HepG2 (cell line): Measurements from ENCODE around the gene ESYT3. TPM values are rescaled to one million over a fixed set of nuclear protein-coding genes. Genes with fewer than 3 reads are reported as not detected.

Experiments
- ATAC-seq: fragments of 200-7000 bp; cut with Tn5 transposase; 3 replicates; pipeline ENCODE4 v1.9.1; 2020; ENCODE audit warnings: mild to moderate bottlenecking, moderate library complexity
- BruUV-seq: library from RNA; stranded (reverse); fragments of 400-500 nt; replicated peaks from 2 replicates; lab custom pipeline; 2021; lab: Mats Ljungman, UMichigan
- CTCF ChIA-PET: fragments of 300-600 bp; formaldehyde crosslinking; extraction: SDS; loops from one replicate; lab custom pipeline; 2021; ENCODE audit warnings: low total read pairs, inconsistent platforms, low intra/inter-chr PET ratio; lab: Yijun Ruan, JAX
- POLR2A ChIA-PET: fragments of 350-600 bp; sonication (Branson Sonifier 250); formaldehyde crosslinking; loops from one replicate; lab custom pipeline; 2020; ENCODE audit warnings: antibody characterized with exemption, inconsistent platforms; lab: Yijun Ruan, JAX
- DNase-seq: peaks from one replicate; pipeline ENCODE4 v3.0.0-alpha.2; 2015; ENCODE audit warnings: low spot score
- FAIRE-seq: peaks from 3 replicates; lab custom pipeline; 2011; peaks lifted over from hg19 to GRCh38; lab: Jason Lieb, UNC
- H2AFZ ChIP-seq: one replicate; pipeline ENCODE4 v1.6.1; 2011; ENCODE audit warnings: low read length, inconsistent platforms
- H3K27ac ChIP-seq: fragments of 300-600 bp; 3 replicates; pipeline ENCODE4 v1.8.0; 2011; ENCODE audit warnings: mixed run types, mild to moderate bottlenecking, mixed read lengths, low read length, inconsistent platforms; ENCODE audit not compliant: insufficient read depth; ENCODE audit errors: extremely low read length
- H3K27me3 ChIP-seq, 2 experiments: fragments of 200-600 bp in 1 of 2; 2 replicates in 1 of 2; 3 replicates in 1 of 2; pipeline versions ENCODE4 v1.6.0 to v1.8.0; 2011; ENCODE audit warnings: low read length in 2 of 2, mild to moderate bottlenecking in 2 of 2, moderate library complexity in 2 of 2, inconsistent platforms in 1 of 2; ENCODE audit not compliant: insufficient read depth in 2 of 2, control insufficient read depth in 1 of 2
- H3K36me3 ChIP-seq, 2 experiments: fragments of 200-600 bp in 1 of 2; replicated peaks in 1 of 2; 2 replicates in 1 of 2; 3 replicates in 1 of 2; pipeline versions ENCODE4 v1.5.1 to v1.8.0; 2011; ENCODE audit warnings: low read length in 2 of 2, inconsistent platforms in 1 of 2; ENCODE audit not compliant: insufficient read depth in 2 of 2, control insufficient read depth in 1 of 2
- H3K4me1 ChIP-seq: 2 replicates; pipeline ENCODE4 v1.5.1; 2012; ENCODE audit warnings: low read length, inconsistent platforms; ENCODE audit not compliant: insufficient read depth
- H3K4me2 ChIP-seq: 2 replicates; pipeline ENCODE4 v1.6.0; 2011; ENCODE audit warnings: low read depth, low read length, inconsistent platforms
- H3K4me3 ChIP-seq, 3 experiments: fragments of 200-600 bp in 1 of 3; sonication (generic), shearing (Covaris generic) in 1 of 3; replicated peaks in 1 of 3; 2 replicates each; pipeline ENCODE4 v1.5.1; 2011 to 2016; ENCODE audit warnings: low read length in 3 of 3, inconsistent platforms in 2 of 3, low read depth in 2 of 3, mild to moderate bottlenecking in 2 of 3, control low read depth in 1 of 3, mixed read lengths in 1 of 3; ENCODE audit not compliant: insufficient read depth in 1 of 3
- H3K79me2 ChIP-seq: one replicate; pipeline ENCODE4 v1.6.1; 2011; ENCODE audit warnings: low read length, inconsistent platforms; ENCODE audit not compliant: insufficient read depth
- H3K9ac ChIP-seq: 2 replicates; pipeline ENCODE4 v1.6.0; 2011; ENCODE audit warnings: mild to moderate bottlenecking, low read depth, low read length, inconsistent platforms; ENCODE audit not compliant: insufficient read depth
- H3K9me3 ChIP-seq: 2 replicates; pipeline ENCODE4 v1.5.1; 2012; ENCODE audit warnings: mild to moderate bottlenecking, low read length
- H4K20me1 ChIP-seq: 2 replicates; pipeline ENCODE4 v1.6.0; 2011; ENCODE audit warnings: inconsistent platforms, mild to moderate bottlenecking, low read length, moderate library complexity; ENCODE audit not compliant: insufficient read depth
- JUND ChIP-seq: sonication (generic); formaldehyde crosslinking; IDR thresholded peaks from 2 replicates; pipeline ENCODE4 v1.8.0; 2022; ENCODE audit warnings: mild to moderate bottlenecking, missing genetic modification reagents
- KLF11 ChIP-seq: IDR thresholded peaks from 2 replicates; pipeline ENCODE4 v1.6.1; 2016; ENCODE audit warnings: missing compliant biosample characterization
- RBM22 ChIP-seq: fragments of 200-400 bp; formaldehyde crosslinking; optimal IDR thresholded peaks from 2 replicates; pipeline ENCODE3; 2017; ENCODE audit warnings: mild to moderate bottlenecking, low read length, moderate library complexity
- ZNF468 ChIP-seq: sonication (generic); formaldehyde crosslinking; IDR thresholded peaks from 2 replicates; pipeline ENCODE4 v1.8.0; 2022; ENCODE audit warnings: mild to moderate bottlenecking, moderate library complexity, missing genetic modification reagents
- ZNF547 ChIP-seq: sonication (generic); formaldehyde crosslinking; IDR thresholded peaks from 2 replicates; pipeline ENCODE4 v1.5.1; 2020; ENCODE audit warnings: mild to moderate bottlenecking, missing genetic modification reagents
- ZSCAN20 ChIP-seq: sonication (generic); formaldehyde crosslinking; IDR thresholded peaks from 2 replicates; pipeline ENCODE4 v1.4.0; 2020; ENCODE audit warnings: missing genetic modification reagents, mild to moderate bottlenecking, borderline replicate concordance
- WGBS: methylation state at CpG from one replicate; pipeline ENCODE4 v1.1.6; 2017; ENCODE audit warnings: low lambda C conversion rate; 5-methylcytosine and 5-hydroxymethylcytosine counted together
- in situ Hi-C: cut with HindIII; loops from 2 replicates; pipeline ENCODE4 v1.10.0; 2017; ENCODE audit warnings: low pct_unique_long_range_greater_than_20kb; ENCODE audit not compliant: extremely low pct_ligation_motif_present
- intact Hi-C: fragments of 100-400 bp; cut with micrococcal nuclease; formaldehyde crosslinking; loops from one replicate; pipeline ENCODE4 v1.10.0; 2022; ENCODE audit not compliant: unreplicated experiment
- polyA plus RNA-seq, 8 experiments: library from polyadenylated mRNA; depleted of rRNA in 3 of 8; stranded (reverse) in 7 of 8; unstranded in 1 of 8; fragments of >200 nt; fragmentation: Illumina TruSeq in 4 of 8; extraction: Trizol in 4 of 8; gene quantifications; 2 replicates each; pipeline versions ENCODE4 v1.2.1 to v1.2.3, GENCODE V29; 2011 to 2016; ENCODE audit warnings: low read depth in 4 of 8, missing spikeins in 1 of 8, mixed read lengths in 1 of 8; ENCODE audit not compliant: insufficient read depth in 1 of 8
- total RNA-seq, 5 experiments: library from RNA; depleted of rRNA; stranded (reverse); fragments of >200 nt; fragmentation: Illumina TruSeq; extraction: Trizol; gene quantifications; 2 replicates each; pipeline ENCODE4 v1.2.3, GENCODE V29; 2016; ENCODE audit warnings: low read depth in 1 of 5
- TF ChIP-seq, protein P1 (sequence below): sonication (generic); formaldehyde crosslinking; conservative IDR thresholded peaks from 2 replicates; pipeline ENCODE4 v1.4.0; 2020; ENCODE audit warnings: missing genetic modification reagents

Gene ESYT3
- total and polyA plus RNA-seq, 2 of the 13 experiments (the other 11 are each of a cell fraction or from before 2014, with no cell fraction given) = 1.5 to 4.1 TPM

DNA sequence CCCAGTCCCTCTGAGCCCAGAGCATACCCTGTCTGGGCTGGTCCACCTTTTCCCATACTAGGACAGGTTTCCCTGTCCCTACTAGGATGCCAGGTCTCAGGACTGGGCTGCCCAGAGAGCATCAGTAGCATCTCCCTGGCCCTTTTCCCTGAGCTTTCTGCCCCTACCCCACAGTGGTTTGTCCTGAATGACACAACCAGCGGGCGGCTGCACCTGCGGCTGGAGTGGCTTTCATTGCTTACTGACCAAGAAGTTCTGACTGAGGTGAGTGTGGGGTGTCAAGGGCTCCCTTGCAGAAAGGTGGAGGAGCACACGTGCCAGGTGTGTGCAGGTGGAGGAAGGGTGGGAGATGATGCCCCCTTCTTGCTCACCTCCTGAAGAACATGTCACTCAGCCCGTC, 33.5 kb downstream of the ESYT3 start:
- no peak for TF ChIP-seq KLF11 (CRISPR knock-in tag)
- TF ChIP-seq, protein P1, sequence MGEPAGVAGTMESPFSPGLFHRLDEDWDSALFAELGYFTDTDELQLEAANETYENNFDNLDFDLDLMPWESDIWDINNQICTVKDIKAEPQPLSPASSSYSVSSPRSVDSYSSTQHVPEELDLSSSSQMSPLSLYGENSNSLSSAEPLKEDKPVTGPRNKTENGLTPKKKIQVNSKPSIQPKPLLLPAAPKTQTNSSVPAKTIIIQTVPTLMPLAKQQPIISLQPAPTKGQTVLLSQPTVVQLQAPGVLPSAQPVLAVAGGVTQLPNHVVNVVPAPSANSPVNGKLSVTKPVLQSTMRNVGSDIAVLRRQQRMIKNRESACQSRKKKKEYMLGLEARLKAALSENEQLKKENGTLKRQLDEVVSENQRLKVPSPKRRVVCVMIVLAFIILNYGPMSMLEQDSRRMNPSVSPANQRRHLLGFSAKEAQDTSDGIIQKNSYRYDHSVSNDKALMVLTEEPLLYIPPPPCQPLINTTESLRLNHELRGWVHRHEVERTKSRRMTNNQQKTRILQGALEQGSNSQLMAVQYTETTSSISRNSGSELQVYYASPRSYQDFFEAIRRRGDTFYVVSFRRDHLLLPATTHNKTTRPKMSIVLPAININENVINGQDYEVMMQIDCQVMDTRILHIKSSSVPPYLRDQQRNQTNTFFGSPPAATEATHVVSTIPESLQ (CRISPR knock-in tag) = no peak
- TF ChIP-seq ZNF547 (CRISPR knock-in tag) = no peak
- no TSS peak for BruUV-seq

DNA sequence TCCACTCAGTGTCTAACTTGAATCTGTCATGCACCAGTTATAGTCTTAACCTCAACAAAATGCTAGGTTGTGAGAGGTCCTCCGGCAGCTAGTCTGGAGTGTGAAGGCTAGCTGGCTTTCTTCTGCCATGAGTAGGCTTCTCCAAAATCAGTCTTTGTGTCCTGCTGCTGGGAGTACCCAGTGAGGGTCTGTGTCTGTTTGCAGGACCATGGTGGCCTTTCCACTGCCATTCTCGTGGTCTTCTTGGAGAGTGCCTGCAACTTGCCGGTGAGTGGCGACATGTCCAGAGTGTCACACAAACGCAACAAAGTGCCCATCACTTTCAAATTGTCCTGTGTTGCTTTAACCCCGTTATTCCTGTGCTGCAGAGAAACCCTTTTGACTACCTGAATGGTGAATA, 34.0 kb downstream of the ESYT3 start:
- Histone ChIP-seq H3K4me1 (no peaks in the 10 kb centered on the region), H3K4me2 (no peak overlapping the region), H3K27me3 (no peaks in the 10 kb centered on the region), H3K9ac (no peak overlapping the region), H2AFZ (no peak overlapping the region), H3K27ac (no peak overlapping the region), H3K79me2 (no peaks in the 10 kb centered on the region), H3K9me3 (no peaks in the 10 kb centered on the region), H3K36me3 (no peaks in the 10 kb centered on the region; a peak in 1 of 5 replicates), H4K20me1 (no peaks in the 10 kb centered on the region), H3K4me3 (no peak overlapping the region)
- DNase-seq (no peak), ATAC-seq (no peak), FAIRE-seq (no peak)
- POLR2A ChIA-PET = no interaction called here
- 83% methylated on average over 6 of the region's 6 CpGs for WGBS
- TF ChIP-seq ZNF468 (CRISPR knock-in tag) (no peak), RBM22 (no peak), JUND (CRISPR knock-in tag) (no peak), ZSCAN20 (no peak)
- BruUV-seq = no TSS peak
- CTCF ChIA-PET = no interaction called here
- intact Hi-C loops (no loop called here), in situ Hi-C loops (no loop called here)

More for the DNA sequence above, 33.5 kb downstream of the ESYT3 start:
- H3K4me2 ChIP-seq = no peak overlapping the region
- no peak overlapping the region for H3K27ac ChIP-seq
- H3K9ac ChIP-seq = no peak overlapping the region
- 93% methylated on average over 5 of the region's 5 CpGs for WGBS
- no peak overlapping the region for H3K4me3 ChIP-seq
- ChIA-PET CTCF (no interaction called here), POLR2A (no interaction called here)
- intact Hi-C loops = no loop called here
- no peaks in the 10 kb centered on the region for H3K4me1 ChIP-seq
- no peaks in the 10 kb centered on the region for H3K9me3 ChIP-seq
- no peak for DNase-seq
- no peak for ATAC-seq
- FAIRE-seq = no peak
- no peaks in the 10 kb centered on the region for H3K27me3 ChIP-seq
- H2AFZ ChIP-seq = no peak overlapping the region
- H3K79me2 ChIP-seq = no peaks in the 10 kb centered on the region
- H3K36me3 ChIP-seq = no peaks in the 10 kb centered on the region; a peak in 1 of 5 replicates
- in situ Hi-C loops = no loop called here
- H4K20me1 ChIP-seq = no peaks in the 10 kb centered on the region
